Cardiac fibroblast (primary cell): Measurements from ENCODE around the gene GVQW3.

ENCODE experiments used
- DNase-seq, 2 donors: peaks; one replicate each; pipeline versions ENCODE4 v3.0.0 to v3.0.0-alpha.2; 2010; ENCODE audit warnings: low read depth in 2 of 2
- H3K4me3 ChIP-seq, 2 donors: replicated peaks in 1 of 2; 1 replicate in 1 of 2; 2 replicates in 1 of 2; pipeline ENCODE4 v1.5.1; 2011; ENCODE audit warnings: low read depth in 2 of 2, low read length in 2 of 2, mild to moderate bottlenecking in 2 of 2, moderate library complexity in 1 of 2
- TF ChIP-seq, protein P1 (sequence below): IDR thresholded peaks from one replicate; pipeline ENCODE4 v1.5.1; 2011; ENCODE audit warnings: low read depth, mild to moderate bottlenecking, low read length, inconsistent platforms

Gene GVQW3

DNA sequence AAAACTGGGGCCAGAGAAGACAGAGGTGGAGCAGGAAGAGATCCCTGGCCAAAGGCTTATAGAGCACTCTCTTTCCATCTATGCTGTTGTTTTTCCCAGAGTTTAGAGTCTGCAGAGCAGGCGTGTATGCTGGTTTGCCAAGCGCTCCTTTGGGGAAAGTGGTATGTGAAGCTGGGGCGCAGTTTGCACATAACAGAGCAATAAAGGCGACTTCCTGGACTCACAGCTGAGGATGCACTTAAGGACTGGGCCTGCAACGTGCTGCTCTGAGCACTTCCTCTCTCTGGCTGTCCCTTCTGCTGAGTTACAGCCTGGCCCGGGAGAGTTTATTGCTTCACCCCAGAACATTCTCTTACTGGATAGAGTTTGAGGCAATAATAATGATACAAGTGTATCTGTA lies 41.9 kb upstream of the GVQW3 start:
- DNase-seq = peak; percentile 47 to 60
- no peak overlapping the region for H3K4me3 ChIP-seq
- TF ChIP-seq, protein P1, sequence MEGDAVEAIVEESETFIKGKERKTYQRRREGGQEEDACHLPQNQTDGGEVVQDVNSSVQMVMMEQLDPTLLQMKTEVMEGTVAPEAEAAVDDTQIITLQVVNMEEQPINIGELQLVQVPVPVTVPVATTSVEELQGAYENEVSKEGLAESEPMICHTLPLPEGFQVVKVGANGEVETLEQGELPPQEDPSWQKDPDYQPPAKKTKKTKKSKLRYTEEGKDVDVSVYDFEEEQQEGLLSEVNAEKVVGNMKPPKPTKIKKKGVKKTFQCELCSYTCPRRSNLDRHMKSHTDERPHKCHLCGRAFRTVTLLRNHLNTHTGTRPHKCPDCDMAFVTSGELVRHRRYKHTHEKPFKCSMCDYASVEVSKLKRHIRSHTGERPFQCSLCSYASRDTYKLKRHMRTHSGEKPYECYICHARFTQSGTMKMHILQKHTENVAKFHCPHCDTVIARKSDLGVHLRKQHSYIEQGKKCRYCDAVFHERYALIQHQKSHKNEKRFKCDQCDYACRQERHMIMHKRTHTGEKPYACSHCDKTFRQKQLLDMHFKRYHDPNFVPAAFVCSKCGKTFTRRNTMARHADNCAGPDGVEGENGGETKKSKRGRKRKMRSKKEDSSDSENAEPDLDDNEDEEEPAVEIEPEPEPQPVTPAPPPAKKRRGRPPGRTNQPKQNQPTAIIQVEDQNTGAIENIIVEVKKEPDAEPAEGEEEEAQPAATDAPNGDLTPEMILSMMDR = no peak

GRCh38 chr11:76347466-76347865 lies 33.7 kb upstream of the GVQW3 start:
- DNase-seq = peak in 1 of 2 donors; percentile 57
- H3K4me3 ChIP-seq = no peak overlapping the region
- TF ChIP-seq, protein P1 = no peak

- H3K4me3 ChIP-seq = no peak overlapping the region
- TF ChIP-seq, protein P1 = no peak
- no peak for DNase-seq
Observed at GRCh38 chr11:76348348-76348747, 32.8 kb upstream of the GVQW3 start.

DNA sequence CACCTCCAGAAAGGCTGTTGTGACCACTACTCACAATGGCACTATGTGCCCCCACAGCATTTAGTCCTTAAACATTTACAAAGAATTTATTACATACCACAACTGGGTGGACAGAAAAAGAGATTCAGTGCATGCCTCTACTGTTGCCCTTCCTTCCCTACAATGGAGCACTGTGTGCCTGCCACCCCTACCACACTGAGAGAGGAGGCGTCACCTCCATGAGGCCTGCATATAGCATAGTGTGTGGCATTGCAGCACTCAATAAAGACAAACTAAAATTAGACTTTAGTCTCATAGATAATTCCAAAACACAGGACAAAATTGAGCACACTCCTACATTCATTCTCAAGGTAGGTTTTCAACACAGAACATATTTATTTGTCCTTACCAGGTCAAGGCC lies 26.0 kb upstream of the GVQW3 start:
- TF ChIP-seq, protein P1 = no peak
- H3K4me3 ChIP-seq = no peak overlapping the region
- DNase-seq = no peak

DNA sequence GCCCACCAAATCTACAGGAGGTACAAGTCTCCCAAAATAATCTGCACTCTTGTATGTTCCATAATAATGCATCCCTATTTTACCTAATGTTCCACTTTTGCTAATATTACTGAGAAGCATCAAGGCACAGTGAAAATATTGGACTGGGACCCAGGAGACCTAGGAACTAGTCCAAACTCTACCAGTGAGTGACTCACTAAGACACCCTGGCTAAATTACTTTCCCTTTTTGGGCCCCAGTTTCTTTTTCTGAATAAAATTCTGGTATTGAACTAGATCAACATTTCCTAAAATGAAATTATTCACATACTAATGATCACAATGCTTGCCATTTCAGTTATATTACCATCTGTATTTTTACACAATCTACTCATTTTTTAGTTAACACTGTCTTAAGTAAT lies 19.7 kb upstream of the GVQW3 start:
- TF ChIP-seq, protein P1 = no peak
- H3K4me3 ChIP-seq = no peak overlapping the region
- DNase-seq = peak in 1 of 2 donors; percentile 8

DNA sequence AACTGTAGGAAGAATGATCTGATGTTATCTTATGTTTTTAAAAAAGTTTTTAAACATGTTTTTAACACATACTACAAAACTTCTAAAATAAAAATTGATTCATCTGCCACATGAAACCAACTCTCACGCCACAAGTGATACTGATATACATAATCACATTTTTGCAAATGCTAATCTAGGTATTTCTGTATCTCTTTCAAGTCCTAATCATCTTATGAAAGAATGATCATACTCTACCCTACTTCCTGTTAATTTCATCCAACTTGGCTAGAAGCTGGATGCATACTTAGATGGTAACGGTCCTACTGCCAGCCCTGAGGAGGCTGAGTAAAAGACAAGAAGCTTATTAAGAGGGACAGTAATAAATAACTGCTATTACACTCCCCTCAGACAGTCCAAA lies 19.3 kb upstream of the GVQW3 start:
- TF ChIP-seq, protein P1 = no peak
- H3K4me3 ChIP-seq = no peak overlapping the region
- DNase-seq = peak in 1 of 2 donors; percentile 16

DNA sequence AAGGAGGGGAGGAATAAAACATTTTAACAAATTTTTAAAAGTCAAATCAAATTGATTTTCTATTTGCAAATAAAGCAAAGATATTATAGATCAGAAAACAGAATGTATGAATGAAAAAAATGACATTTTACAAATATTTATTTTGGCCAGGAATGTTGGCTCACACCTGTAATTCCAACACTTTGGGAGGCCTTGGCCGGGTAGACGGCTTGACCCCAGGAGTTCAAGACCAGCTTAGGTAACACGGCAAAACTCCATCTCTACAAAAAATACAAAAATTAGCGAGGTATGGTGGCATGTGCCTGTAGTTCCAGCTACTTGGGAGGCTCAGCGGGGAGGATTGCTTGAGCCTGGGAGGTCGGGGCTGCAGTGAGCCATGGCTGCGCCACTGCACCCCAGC lies 18.4 kb upstream of the GVQW3 start:
- H3K4me3 ChIP-seq = no peak overlapping the region
- TF ChIP-seq, protein P1 = no peak
- DNase-seq = no peak
